GM12891 (cell line): ENCODE data around the gene PRLH.

ENCODE experiments used
- PAX5 ChIP-seq: IDR thresholded peaks from 2 replicates; pipeline ENCODE4 v1.6.1; 2011; ENCODE audit warnings: low read length, moderate library complexity, mild to moderate bottlenecking; ENCODE audit not compliant: insufficient read depth, severe bottlenecking
- POLR2A ChIP-seq: IDR thresholded peaks from 2 replicates; pipeline ENCODE4 v1.6.1; 2011; ENCODE audit warnings: low read depth, low read length, control low read depth
- POLR2AphosphoS5 ChIP-seq: IDR thresholded peaks from 2 replicates; pipeline ENCODE4 v1.6.1; 2011; ENCODE audit warnings: low read depth, low read length, control low read depth
- POU2F2 ChIP-seq: IDR thresholded peaks from 2 replicates; pipeline ENCODE4 v1.6.1; 2011; ENCODE audit warnings: low read depth, mild to moderate bottlenecking, control low read depth, low read length, moderate library complexity
- SPI1 ChIP-seq: IDR thresholded peaks from 2 replicates; pipeline ENCODE4 v1.6.1; 2011; ENCODE audit warnings: low read depth, low read length, control low read depth
- TAF1 ChIP-seq: IDR thresholded peaks from 2 replicates; pipeline ENCODE4 v1.6.1; 2011; ENCODE audit warnings: low read depth, low read length, control low read depth

DNA sequence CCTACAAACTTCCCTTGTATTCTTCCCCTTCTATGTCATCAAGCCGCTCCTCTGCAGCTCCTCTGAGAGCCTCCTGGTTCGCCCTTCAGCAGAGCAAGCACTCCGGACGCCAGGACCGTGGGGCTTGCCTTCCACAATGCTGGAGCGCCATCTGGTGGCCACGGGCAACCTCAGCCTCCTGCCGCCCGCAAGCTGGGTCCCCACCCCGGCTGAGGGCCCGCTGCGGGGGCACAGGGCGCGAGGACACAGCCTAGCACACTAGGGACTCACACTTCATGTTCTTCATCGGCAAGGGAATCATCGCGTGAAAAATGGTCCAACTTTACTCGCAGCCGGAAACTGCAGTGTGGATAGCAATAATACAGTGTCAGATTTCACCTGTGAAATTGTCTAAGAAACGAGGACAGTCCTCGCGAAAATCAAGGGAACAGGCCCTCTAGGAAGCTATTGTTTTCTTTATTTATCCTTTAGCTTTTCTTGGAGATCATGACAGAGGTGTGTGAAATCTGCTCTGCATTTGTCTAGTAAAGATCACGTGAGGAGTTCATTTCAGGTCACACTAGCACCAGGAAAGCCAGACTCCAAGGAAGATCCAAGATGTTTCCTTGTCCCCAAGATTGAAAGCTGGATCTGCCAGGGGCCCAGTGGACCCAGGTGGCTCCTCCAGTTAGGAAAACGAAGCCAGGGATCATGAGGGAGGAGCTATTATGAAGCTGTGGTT lies 5.8 kb downstream of the PRLH start:
- TF ChIP-seq POLR2AphosphoS5 (no peak), POLR2A (no peak), TAF1 (no peak), PAX5 (no peak), SPI1 (no peak), POU2F2 (no peak)
